Measurements from ENCODE around the gene SNAP29.

The SNAP29 gene

GRCh38 chr22:20875296-20875695 lies 16.5 kb downstream of the SNAP29 start:
- no peak for DNase-seq (ENCODE audit: insufficient read length)
- TF ChIP-seq TAF1 (IDR thresholded peaks at IDR 0.05; ENCODE audit: borderline replicate concordance, low read depth, low read length) (no peak), POLR2A (IDR thresholded peaks at IDR 0.05; ENCODE audit: low read depth, low read length) (no peak), POLR2AphosphoS5 (IDR thresholded peaks at IDR 0.05; ENCODE audit: low read depth, low read length) (no peak)
- FAIRE-seq = no peak

- TF ChIP-seq TAF1 (IDR thresholded peaks at IDR 0.05; ENCODE audit: borderline replicate concordance, low read depth, low read length) (no peak), POLR2AphosphoS5 (IDR thresholded peaks at IDR 0.05; ENCODE audit: low read depth, low read length) (no peak), POLR2A (IDR thresholded peaks at IDR 0.05; ENCODE audit: low read depth, low read length) (no peak)
- no peak for DNase-seq (ENCODE audit: insufficient read length)
- no peak for FAIRE-seq
Measured at GRCh38 chr22:20877715-20878114, 18.9 kb downstream of the SNAP29 start.

GRCh38 chr22:20881231-20881630 lies 22.4 kb downstream of the SNAP29 start:
- DNase-seq (ENCODE audit: insufficient read length) (no peak), FAIRE-seq (no peak)
- TF ChIP-seq POLR2A (IDR thresholded peaks at IDR 0.05; ENCODE audit: low read depth, low read length) = no peak
- no peak for TF ChIP-seq POLR2AphosphoS5 (IDR thresholded peaks at IDR 0.05; ENCODE audit: low read depth, low read length)
- no peak for TF ChIP-seq TAF1 (IDR thresholded peaks at IDR 0.05; ENCODE audit: borderline replicate concordance, low read depth, low read length)

- no peak for TF ChIP-seq POLR2A (IDR thresholded peaks at IDR 0.05; ENCODE audit: low read depth, low read length)
- FAIRE-seq (no peak), DNase-seq (ENCODE audit: insufficient read length) (no peak)
Measured at GRCh38 chr22:20881869-20882815, 23.3 kb downstream of the SNAP29 start.

- DNase-seq (ENCODE audit: insufficient read length) = no peak
- no peak for FAIRE-seq
Measured at GRCh38 chr22:20882855-20883254, 24.0 kb downstream of the SNAP29 start.

DNA sequence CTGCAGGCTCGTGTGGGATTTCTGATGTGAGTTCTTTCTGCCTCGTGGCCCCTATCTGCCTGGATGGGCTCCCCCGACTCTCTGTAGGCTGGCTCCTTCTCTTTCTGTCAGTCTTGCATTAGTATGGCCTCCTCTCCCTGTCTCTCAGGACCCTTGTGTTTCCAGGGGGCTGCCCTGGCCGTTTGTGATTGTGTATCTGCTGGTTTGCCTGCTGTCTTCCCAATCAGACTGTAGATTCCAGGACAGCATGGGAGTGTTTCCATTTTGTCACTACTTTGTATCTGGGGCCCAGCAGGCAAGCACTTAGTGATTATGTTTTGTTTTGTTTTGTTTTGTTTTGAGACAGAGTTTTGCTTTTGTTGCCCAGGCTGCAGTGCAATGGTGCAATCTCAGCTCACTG lies 25.6 kb downstream of the SNAP29 start:
- DNase-seq (ENCODE audit: insufficient read length) (no peak), FAIRE-seq (no peak)
- TF ChIP-seq TAF1 (IDR thresholded peaks at IDR 0.05; ENCODE audit: borderline replicate concordance, low read depth, low read length) (no peak), POLR2AphosphoS5 (IDR thresholded peaks at IDR 0.05; ENCODE audit: low read depth, low read length) (no peak), POLR2A (IDR thresholded peaks at IDR 0.05; ENCODE audit: low read depth, low read length) (no peak)

More at GRCh38 chr22:20882855-20883254, 24.0 kb downstream of the SNAP29 start:
- TF ChIP-seq POLR2AphosphoS5 (IDR thresholded peaks at IDR 0.05; ENCODE audit: low read depth, low read length) (no peak), TAF1 (IDR thresholded peaks at IDR 0.05; ENCODE audit: borderline replicate concordance, low read depth, low read length) (no peak), POLR2A (IDR thresholded peaks at IDR 0.05; ENCODE audit: low read depth, low read length) (no peak)

DNA sequence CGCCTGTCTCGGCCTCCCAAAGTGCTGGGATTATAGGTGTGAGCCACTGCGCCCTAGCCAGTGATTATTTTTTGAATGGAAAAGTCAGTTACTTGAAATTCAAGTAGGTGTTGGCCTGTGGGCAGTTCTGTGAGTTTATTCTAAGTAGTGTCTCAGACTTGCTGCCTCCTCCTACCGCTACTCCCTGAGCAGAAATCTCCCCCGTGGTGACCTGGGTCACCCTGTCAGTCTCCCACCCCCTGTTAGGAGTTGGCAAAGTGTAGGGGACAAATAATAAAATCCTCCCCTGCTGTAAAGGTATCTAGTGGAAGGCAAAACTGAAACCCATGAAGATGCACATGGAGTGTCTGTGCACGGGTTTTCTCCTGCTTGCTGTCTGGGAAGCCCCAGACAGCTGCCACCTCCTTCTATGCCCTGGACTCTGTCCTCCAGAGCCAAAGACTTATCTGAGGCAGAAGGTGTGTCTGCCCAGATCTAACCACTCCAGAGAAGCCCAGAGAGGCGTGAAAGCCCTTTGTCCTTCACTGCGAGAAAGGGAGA lies 26.3 kb downstream of the SNAP29 start:
- TF ChIP-seq POLR2AphosphoS5 (IDR thresholded peaks at IDR 0.05; ENCODE audit: low read depth, low read length) (no peak), TAF1 (IDR thresholded peaks at IDR 0.05; ENCODE audit: borderline replicate concordance, low read depth, low read length) (no peak), POLR2A (IDR thresholded peaks at IDR 0.05; ENCODE audit: low read depth, low read length) (no peak)
- no peak for FAIRE-seq
- no peak for DNase-seq (ENCODE audit: insufficient read length)

GRCh38 chr22:20885557-20886323 lies 26.9 kb downstream of the SNAP29 start:
- FAIRE-seq = no peak
- TF ChIP-seq POLR2A (IDR thresholded peaks at IDR 0.05; ENCODE audit: low read depth, low read length) (no peak), TAF1 (IDR thresholded peaks at IDR 0.05; ENCODE audit: borderline replicate concordance, low read depth, low read length) (no peak), POLR2AphosphoS5 (IDR thresholded peaks at IDR 0.05; ENCODE audit: low read depth, low read length) (no peak)
- DNase-seq (ENCODE audit: insufficient read length) = peak; percentile 51

- FAIRE-seq (no peak), DNase-seq (ENCODE audit: insufficient read length) (no peak)
- TF ChIP-seq POLR2A (IDR thresholded peaks at IDR 0.05; ENCODE audit: low read depth, low read length) (no peak), TAF1 (IDR thresholded peaks at IDR 0.05; ENCODE audit: borderline replicate concordance, low read depth, low read length) (no peak), POLR2AphosphoS5 (IDR thresholded peaks at IDR 0.05; ENCODE audit: low read depth, low read length) (no peak)
Measured at GRCh38 chr22:20887375-20887774, 28.6 kb downstream of the SNAP29 start.

GRCh38 chr22:20889025-20889704 lies 30.4 kb downstream of the SNAP29 start:
- no peak for TF ChIP-seq POLR2AphosphoS5 (IDR thresholded peaks at IDR 0.05; ENCODE audit: low read depth, low read length)
- TF ChIP-seq TAF1 (IDR thresholded peaks at IDR 0.05; ENCODE audit: borderline replicate concordance, low read depth, low read length) = no peak
- DNase-seq (ENCODE audit: insufficient read length) = no peak
- no peak for FAIRE-seq

GRCh38 chr22:20889904-20890540 lies 31.2 kb downstream of the SNAP29 start:
- no peak for FAIRE-seq
- TF ChIP-seq POLR2AphosphoS5 (IDR thresholded peaks at IDR 0.05; ENCODE audit: low read depth, low read length) (no peak), TAF1 (IDR thresholded peaks at IDR 0.05; ENCODE audit: borderline replicate concordance, low read depth, low read length) (no peak), POLR2A (IDR thresholded peaks at IDR 0.05; ENCODE audit: low read depth, low read length) (no peak)
- DNase-seq (ENCODE audit: insufficient read length) = no peak

Measured in GM12892 (cell line).